HG03159 (cell line): ENCODE results near the gene IL12B.
"Not testable (repeated sequence)": the region's sequence is repeated elsewhere in the genome, so short reads cannot be mapped to it uniquely, and the experiment has no call there.

ENCODE experiments used
- ATAC-seq: cut with Tn5 transposase; IDR thresholded peaks from one replicate; pipeline ENCODE4 v1.9.1; 2021; ENCODE audit warnings: mild to moderate bottlenecking, moderate library complexity; ENCODE audit not compliant: unreplicated experiment

The IL12B gene

DNA sequence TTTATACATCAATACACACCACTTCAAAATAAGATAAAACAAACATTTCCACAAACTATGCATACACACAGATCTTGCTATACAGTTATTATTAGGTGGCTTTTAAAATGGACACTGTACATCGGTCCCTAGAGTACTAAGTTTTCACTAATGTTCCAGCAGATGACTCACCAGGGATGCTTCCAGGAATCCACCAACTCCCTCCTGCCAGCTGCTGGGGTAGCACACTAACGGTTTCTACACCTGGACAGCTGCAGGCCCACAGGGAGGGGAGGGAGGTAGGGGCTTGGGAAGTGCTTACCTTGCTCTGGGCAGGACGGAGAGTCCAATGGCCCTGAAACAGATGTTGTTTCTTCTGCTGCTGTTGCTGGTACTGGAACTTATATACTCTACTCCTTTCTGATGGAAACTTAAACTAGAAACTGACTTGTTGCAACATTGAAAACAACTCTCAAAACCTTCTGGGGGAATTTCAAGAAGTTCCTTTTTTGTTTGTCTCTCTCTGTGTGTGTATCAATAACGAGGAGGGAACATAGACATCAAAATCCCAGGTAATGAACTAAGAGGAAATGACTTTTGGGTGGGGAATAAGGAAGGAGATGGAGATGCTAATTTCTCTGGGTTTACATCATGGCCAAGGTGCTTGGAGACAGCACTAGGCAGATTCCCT, at the start of gene IL12B:
IL12B (minus strand) TSS at position 357 of the 670 bp plus-strand sequence. CDS start 3,705 bp downstream, outside the sequence.
- ATAC-seq = no peak

GRCh38 chr5:159377653-159378052, 47.4 kb upstream of the IL12B start:
- no peak for ATAC-seq

- ATAC-seq = not testable (repeated sequence)
Measured at GRCh38 chr5:159367866-159368265, 37.6 kb upstream of the IL12B start.

DNA sequence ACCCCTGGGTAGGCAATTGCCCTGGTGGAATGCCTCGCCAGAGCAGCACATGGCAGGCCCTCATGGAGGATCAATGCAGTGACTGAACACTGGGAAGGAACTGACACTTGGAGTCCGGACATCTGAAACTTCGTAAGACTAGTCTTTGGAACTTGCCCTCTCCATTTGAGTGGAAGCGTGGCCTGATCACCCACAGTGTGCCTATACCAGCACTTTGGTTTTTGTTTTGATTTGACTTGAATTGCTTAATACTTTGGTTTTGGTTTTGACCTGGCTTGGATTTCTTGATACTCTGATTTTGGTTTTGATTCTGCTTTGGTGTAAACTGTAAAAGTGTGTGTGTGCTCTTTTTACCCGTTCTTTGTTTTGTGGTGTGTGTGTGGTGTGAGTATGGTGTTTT, 36.5 kb upstream of the IL12B start:
- not testable (repeated sequence) for ATAC-seq

DNA sequence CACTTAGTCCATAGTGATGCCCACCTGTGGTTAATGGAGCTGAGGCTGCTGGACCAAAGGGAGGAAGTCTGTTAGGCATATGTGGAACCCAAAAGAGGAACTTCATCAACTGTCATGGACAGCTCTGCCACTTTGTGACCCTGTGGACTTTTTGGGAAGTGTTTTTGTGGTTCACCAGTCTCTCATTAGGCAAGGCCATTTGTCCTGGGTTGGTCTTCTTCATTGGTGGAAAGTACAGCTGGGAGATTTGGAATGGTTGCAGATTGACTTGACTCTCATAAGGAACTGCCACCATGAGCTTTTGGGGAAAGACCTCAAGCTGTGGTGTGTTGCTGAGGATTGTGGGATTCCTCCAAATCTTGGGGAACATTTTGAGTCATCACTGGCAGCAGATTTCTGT, 31.9 kb upstream of the IL12B start:
- ATAC-seq = no peak

GRCh38 chr5:159359871-159360270, 29.6 kb upstream of the IL12B start:
- ATAC-seq = not testable (repeated sequence)

- no peak for ATAC-seq
Measured at GRCh38 chr5:159359408-159359807, 29.1 kb upstream of the IL12B start.

DNA sequence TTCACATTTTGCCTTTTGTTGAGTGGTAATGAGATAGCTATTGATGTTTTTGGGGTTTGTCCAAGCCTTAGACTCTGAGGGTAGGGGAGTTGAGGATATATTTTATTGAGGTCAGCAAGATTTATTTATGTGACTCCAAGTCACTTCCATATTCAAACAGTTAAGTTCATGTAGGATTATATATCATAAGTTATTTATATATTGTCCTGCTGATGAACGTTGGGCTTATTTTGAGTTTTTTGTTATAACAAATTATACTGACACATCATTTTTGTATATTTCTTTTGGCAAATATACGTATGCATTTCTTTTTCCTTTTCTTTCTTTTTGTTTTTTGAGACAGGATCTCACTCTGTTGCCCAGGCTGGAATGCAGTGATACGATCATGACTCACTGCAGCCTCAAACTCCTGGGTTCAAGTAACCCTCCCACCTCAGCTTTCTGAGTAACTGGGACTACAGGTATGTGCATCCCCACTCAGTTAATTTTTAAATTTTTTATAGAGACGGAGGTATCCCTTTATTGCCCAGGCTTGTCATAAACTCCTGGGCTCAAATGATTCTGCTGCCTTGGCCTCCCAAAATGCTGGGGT, 23.5 kb upstream of the IL12B start:
- ATAC-seq = no peak

- ATAC-seq = not testable (repeated sequence)
Measured at GRCh38 chr5:159350644-159351043, 20.4 kb upstream of the IL12B start.

GRCh38 chr5:159350216-159350615, 19.9 kb upstream of the IL12B start:
- not testable (repeated sequence) for ATAC-seq

DNA sequence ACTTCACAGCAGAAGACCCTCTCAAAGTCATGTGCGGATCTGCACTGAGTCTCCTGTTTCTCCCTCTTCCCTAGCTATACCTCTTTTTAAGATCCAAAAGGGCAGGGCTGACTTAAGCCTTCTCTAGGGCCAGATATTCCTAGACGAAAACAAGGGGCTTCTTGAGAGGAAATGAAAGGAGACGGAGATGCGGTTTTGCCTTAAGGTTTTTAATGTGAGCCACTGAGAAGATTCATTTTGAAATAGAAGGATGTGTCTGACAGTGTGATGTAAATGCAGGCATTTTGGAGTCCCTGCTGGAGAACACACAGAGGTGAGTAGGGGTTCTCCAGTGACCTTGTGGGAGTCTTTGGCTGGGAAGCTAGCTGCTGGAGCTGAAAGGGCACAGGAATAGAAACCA, 15.6 kb upstream of the IL12B start:
- ATAC-seq = no peak

GRCh38 chr5:159345336-159345735, 15.0 kb upstream of the IL12B start:
- no peak for ATAC-seq

- no peak for ATAC-seq
Measured at GRCh38 chr5:159343295-159344094, 13.2 kb upstream of the IL12B start.

DNA sequence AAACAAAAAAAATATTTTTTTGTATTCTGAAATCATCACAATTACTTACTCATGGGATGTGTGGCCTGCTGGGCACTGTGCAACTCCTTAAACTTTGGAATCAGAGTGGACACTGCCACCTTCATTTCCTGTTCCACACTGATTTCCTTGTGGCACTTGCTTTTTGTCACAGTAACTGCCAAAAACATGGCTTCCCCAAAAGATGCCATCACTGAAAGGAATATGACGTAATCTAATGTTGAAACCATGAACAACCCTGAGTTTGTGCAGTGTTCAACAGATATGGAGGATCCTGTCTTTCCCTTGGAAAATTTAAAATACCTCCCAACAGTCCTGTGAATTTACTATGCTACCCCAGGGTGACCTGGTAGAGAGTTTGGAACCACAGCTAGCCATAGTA, 12.6 kb upstream of the IL12B start:
- ATAC-seq = no peak

DNA sequence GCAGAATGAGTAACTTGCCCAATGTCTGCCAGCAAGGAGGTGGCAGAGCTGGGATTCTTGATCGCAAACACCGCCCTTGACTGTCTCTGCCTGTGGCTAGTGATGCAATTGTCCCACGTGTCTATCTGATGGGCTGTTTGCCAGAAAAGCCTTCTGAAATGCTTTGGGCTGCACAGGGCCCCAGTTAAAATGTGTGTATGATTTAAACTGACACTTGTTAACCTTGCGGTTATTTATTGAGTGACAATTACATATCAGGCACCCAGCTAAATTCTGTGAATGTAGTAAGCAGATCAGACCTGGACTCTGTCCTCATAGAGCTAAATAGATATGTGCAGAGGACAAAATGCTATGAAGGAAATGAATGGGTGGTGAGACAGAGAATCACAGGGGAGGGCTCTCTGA, 11.6 kb upstream of the IL12B start:
- ATAC-seq = no peak

GRCh38 chr5:159341145-159341544, 10.9 kb upstream of the IL12B start:
- no peak for ATAC-seq

- no peak for ATAC-seq
Measured at GRCh38 chr5:159340511-159340910, 10.2 kb upstream of the IL12B start.

- no peak for ATAC-seq
Measured at GRCh38 chr5:159339460-159339859, 9.2 kb upstream of the IL12B start.

- no peak for ATAC-seq
Measured at GRCh38 chr5:159338118-159338517, 7.8 kb upstream of the IL12B start.

DNA sequence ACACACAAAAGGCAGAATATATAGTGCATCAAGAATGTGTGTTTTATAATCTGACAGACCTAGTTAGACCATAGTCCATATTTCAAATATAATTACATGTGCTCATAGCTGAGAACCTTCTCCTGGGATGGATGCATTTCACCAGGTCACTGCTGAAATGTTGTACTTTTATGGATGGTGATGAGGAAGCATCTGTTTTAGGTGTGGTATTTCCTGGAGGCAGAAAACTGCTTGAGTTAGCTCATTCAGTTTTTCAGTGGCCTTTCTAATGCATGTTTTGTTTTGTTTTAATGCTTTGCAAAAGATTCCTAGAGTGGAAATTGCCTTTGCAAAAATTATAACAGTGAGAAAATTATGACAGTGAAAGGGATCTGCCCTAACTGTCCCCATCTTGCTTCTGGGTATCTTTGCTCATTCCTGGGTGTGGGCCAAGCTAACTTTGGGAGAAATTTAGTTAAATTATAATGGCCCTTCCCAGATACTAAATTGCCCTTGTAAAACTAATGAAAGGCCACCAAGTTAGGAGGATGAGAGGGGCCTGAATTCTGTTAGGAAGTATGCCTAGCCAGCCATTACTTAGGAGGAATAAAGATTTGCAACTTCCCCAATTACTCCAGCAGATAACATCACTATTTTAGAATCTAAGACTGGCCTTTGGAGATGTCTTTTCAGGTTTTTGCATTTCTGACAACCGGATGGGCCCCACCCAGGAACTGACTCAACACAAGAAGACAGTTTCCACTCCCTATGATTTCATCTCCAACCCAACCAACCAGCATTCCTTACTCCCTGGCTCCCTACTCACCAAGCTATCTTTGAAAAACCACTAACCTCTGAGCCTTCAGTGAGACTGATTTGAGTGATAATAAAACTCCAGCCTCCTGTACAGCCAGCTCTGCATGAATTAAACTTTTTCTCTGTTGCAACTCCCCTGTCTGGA, 7.0 kb upstream of the IL12B start:
- no peak for ATAC-seq

DNA sequence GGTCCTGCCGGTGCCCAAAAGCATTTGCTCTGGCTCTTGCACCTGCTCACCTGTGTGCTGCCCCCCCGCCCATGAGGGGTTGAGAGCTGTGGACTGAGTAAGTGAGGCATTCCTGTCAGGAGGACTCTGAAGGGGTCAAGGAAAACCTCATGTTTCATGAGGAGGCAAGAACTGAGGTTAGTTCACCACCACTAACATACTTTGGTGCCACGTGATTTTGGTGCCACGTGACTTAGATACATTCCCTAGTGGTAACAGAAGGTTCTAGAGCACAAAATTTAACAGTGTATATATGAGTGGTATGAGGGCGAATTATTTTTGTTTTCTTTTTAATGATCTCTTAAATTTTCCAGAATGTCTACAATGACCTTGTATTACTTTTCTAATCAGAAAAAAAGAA, 6.3 kb upstream of the IL12B start:
- no peak for ATAC-seq
